ENCODE measurements around the gene DFFB. TPM values are rescaled to one million over a fixed set of nuclear protein-coding genes. Genes with fewer than 3 reads are reported as not detected.

The DFFB gene
- total and polyA plus RNA-seq, 10 donors: 6.3 to 13.8 (median 10.3) TPM

DNA sequence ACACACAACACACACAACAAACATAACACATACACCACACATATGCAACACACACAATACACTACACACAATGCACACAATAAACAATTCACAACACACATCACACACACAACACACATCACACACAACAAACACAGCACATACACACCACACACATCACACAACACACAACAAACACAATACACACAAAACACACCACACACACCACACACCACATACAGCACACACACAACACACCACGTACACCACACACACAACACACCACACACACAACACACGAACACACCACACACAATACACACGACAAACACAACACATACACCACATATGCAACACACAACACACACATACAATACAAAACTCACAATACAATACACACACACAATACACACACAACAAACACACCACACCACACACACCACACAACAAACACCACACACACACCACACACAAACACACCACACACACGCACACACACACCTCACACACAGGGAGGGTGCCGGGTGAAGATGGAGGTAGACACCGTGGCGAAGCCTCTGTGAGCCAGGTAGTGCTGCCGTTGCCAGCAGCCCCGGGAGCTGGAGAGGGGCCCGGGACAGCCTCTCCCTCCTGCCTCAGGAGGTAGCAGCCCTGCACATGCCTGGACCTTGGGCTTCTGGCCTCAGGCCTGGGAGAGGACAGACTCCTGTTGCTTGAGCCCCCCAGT, 73.2 kb downstream of the DFFB start:
- Histone ChIP-seq H3K4me3 (no peak overlapping the region), H3K4me1 (no peaks in the 10 kb centered on the region), H3K36me3 (no peaks in the 10 kb centered on the region), H3K9me3 (peaks cover 0 to 5% (median 0%) of the 10 kb centered on the region in 8 donors), H3K27ac (no peak overlapping the region), H3K27me3 (replicated peaks in 1 of 7) (peaks cover 0 to 51% (median 4%) of the 10 kb centered on the region in 7 donors)
- DNase-seq: no peak
- intact Hi-C loops (cut with DNase I; ENCODE audit: low total_unique reads): no loop called here
- TF ChIP-seq, protein P1, sequence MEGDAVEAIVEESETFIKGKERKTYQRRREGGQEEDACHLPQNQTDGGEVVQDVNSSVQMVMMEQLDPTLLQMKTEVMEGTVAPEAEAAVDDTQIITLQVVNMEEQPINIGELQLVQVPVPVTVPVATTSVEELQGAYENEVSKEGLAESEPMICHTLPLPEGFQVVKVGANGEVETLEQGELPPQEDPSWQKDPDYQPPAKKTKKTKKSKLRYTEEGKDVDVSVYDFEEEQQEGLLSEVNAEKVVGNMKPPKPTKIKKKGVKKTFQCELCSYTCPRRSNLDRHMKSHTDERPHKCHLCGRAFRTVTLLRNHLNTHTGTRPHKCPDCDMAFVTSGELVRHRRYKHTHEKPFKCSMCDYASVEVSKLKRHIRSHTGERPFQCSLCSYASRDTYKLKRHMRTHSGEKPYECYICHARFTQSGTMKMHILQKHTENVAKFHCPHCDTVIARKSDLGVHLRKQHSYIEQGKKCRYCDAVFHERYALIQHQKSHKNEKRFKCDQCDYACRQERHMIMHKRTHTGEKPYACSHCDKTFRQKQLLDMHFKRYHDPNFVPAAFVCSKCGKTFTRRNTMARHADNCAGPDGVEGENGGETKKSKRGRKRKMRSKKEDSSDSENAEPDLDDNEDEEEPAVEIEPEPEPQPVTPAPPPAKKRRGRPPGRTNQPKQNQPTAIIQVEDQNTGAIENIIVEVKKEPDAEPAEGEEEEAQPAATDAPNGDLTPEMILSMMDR (IDR thresholded peaks at IDR 0.05 in 8 of 11, conservative IDR thresholded peaks at IDR 0.05 in 3 of 11): no peak
- no peak for TF ChIP-seq POLR2AphosphoS5 (IDR thresholded peaks at IDR 0.05)
- no peak for TF ChIP-seq POLR2A (IDR thresholded peaks at IDR 0.05)
- 80 to 90% (median 83%) methylated on average over 9 to 10 of the region's 10 CpGs for WGBS, 5 donors

DNA sequence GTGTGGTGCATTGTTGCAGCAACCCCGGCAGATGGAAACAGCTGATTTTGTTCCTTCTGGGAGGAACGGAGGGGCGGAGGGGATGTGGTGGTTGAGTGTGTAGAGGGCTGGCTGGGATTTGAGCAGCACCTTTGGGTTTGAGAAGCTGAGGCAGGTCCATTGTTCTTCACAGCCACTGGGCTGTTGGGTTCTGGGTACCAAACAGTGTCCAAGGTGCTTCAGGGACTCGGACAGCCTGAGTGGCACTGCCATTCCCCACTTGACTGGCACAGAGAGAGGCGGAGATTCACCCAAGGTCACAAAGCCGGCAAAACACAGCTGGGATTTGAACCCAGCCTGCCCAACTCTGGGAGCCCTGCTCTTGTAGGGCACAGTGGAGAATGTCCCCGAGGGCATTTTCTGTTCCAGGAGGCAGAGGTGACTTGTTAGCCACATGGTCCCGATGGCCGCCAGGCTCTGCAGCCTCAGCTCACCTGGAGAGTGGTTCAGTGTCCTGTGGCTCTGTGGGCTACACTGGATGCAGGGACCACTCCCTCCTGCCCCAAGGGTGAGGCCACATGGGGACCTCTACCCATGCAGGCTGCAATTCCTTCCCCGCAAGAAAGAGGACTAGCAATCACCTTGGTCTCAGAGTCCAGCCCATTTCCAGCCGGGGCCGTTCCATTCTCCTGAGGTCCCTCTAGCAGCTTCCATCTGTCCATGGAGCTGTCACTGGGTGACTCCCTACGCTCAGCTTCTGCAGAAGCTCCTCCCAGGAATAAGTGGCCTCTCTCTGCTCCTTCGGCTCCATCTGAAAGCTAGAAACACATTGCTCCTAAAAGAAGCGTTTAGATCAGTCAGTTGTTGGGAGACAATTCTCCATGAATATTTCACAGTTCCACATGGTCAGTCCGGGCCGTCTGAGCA, 74.0 kb downstream of the DFFB start:
- peaks cover 0 to 13% (median 0%) of the 10 kb centered on the region in 8 donors for H3K9me3 ChIP-seq
- TF ChIP-seq POLR2A (IDR thresholded peaks at IDR 0.05) (no peak), POLR2AphosphoS5 (IDR thresholded peaks at IDR 0.05) (no peak)
- TF ChIP-seq, protein P1 (IDR thresholded peaks at IDR 0.05 in 8 of 11, conservative IDR thresholded peaks at IDR 0.05 in 3 of 11): no peak
- 70 to 81% (median 73%) methylated on average over 14 to 17 of the region's 17 CpGs for WGBS, 5 donors
- H3K27me3 ChIP-seq (replicated peaks in 1 of 7): peaks cover 0 to 47% (median under 1%) of the 10 kb centered on the region in 7 donors
- no peaks in the 10 kb centered on the region for H3K4me1 ChIP-seq
- DNase-seq: no peak
- no peak overlapping the region for H3K4me3 ChIP-seq
- intact Hi-C loops (cut with DNase I; ENCODE audit: low total_unique reads): no loop called here
- H3K27ac ChIP-seq: no peak overlapping the region
- no peaks in the 10 kb centered on the region for H3K36me3 ChIP-seq

DNA sequence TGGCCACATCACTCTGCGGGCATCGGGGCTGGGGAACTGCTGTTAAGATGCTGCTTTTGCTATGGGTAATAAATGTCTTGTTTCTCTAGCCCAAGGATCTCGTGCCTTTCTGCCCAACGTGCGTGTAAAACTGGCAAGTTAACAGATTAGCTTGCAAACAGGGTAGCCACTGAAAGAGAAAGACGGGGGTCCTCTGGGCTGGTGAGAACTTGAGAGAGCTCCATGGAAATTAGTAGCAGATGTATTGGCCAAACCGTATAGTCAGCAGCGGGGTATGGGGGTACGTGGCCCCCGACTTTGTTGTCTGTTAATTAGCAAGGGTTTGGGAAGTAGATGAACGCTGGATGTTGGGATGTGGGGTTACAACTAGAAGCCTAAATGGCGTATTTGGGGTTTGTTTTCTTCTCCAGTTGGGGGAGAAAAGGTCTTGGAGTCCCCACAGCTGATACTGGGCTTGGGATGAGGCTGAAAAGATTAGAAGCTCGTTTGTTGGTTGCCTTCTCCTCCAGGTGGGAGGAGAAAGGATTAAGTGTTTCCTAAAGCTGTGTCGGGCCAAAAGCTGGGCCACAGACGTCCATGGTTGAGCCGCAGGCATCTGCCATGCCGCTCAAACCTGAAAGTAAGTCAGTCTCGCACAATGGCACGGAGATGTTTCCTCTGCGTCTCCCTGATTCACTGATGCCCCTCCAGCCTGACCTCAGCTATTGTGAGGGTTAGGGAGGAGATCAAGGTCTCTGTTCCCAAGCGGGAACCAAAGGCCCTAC, 75.1 kb downstream of the DFFB start:
- 66 to 80% (median 77%) methylated on average over 21 of the region's 21 CpGs for WGBS, 5 donors
- no peak overlapping the region for H3K27ac ChIP-seq
- H3K9me3 ChIP-seq: peaks cover 0 to 23% (median 9%) of the 10 kb centered on the region in 8 donors
- no peak overlapping the region for H3K4me3 ChIP-seq
- peaks cover 0 to 45% (median 0%) of the 10 kb centered on the region in 7 donors for H3K27me3 ChIP-seq (replicated peaks in 1 of 7)
- DNase-seq: peak; percentile 50
- intact Hi-C loops (cut with DNase I; ENCODE audit: low total_unique reads): no loop called here
- no peaks in the 10 kb centered on the region for H3K36me3 ChIP-seq
- no peaks in the 10 kb centered on the region for H3K4me1 ChIP-seq
- no peak for TF ChIP-seq POLR2AphosphoS5 (IDR thresholded peaks at IDR 0.05)
- TF ChIP-seq, protein P1 (IDR thresholded peaks at IDR 0.05 in 8 of 11, conservative IDR thresholded peaks at IDR 0.05 in 3 of 11): no peak
- no peak for TF ChIP-seq POLR2A (IDR thresholded peaks at IDR 0.05)

Other genes with a start within 250 kb of the DFFB start
- 10 to 100 TPM in 6 of 7 donors, 1 to 10 TPM in 1; 8.7 to 39.5 (median 27.1) TPM for gene MEGF6, start 246.0 kb upstream of the DFFB start, total RNA-seq
- gene MEGF6, start 246.0 kb upstream of the DFFB start, polyA plus RNA-seq: 10 to 100 TPM in 2 of 3 donors, 1 to 10 TPM in 1; 8.8 to 16.5 (median 10.0) TPM
- 10 to 100 TPM; 23.7 to 45.9 (median 32.5) TPM for gene TPRG1L, start 232.5 kb upstream of the DFFB start, total RNA-seq
- 10 to 100 TPM; 19.9 to 35.7 (median 20.9) TPM for gene TPRG1L, start 232.5 kb upstream of the DFFB start, polyA plus RNA-seq
- 10 to 100 TPM; 21.0 to 28.0 (median 26.4) TPM for gene WRAP73, start 207.4 kb upstream of the DFFB start, total RNA-seq
- gene WRAP73, start 207.4 kb upstream of the DFFB start, polyA plus RNA-seq: 10 to 100 TPM; 20.1 to 28.3 (median 24.2) TPM
- 1 to 10 TPM in 5 of 7 donors, under 1 TPM in 2; 0.63 to 4.3 (median 1.6) TPM for gene TP73, start 205.0 kb upstream of the DFFB start, total RNA-seq
- gene TP73, start 205.0 kb upstream of the DFFB start, polyA plus RNA-seq: under 1 TPM; 0.11 to 0.48 (median 0.21) TPM
- gene CCDC27, start 105.0 kb upstream of the DFFB start, total RNA-seq: not detected
- not detected for gene CCDC27, start 105.0 kb upstream of the DFFB start, polyA plus RNA-seq
- gene SMIM1, start 84.7 kb upstream of the DFFB start, total RNA-seq: 10 to 100 TPM in 2 of 7 donors, 1 to 10 TPM in 4, not detected in 1; 3.5 to 12.7 (median 5.1) TPM
- 1 to 10 TPM; 2.0 to 4.7 (median 4.0) TPM for gene SMIM1, start 84.7 kb upstream of the DFFB start, polyA plus RNA-seq
- 10 to 100 TPM; 24.1 to 39.0 (median 28.3) TPM for gene LRRC47, start 61.0 kb upstream of the DFFB start, total RNA-seq
- gene LRRC47, start 61.0 kb upstream of the DFFB start, polyA plus RNA-seq: 10 to 100 TPM; 12.5 to 21.4 (median 18.1) TPM
- 10 to 100 TPM; 26.4 to 49.4 (median 42.0) TPM for gene CEP104, start 265 bp upstream of the DFFB start, total RNA-seq
- 1 to 10 TPM; 4.5 to 8.4 (median 5.3) TPM for gene CEP104, start 265 bp upstream of the DFFB start, polyA plus RNA-seq
- gene C1orf174, start 42.8 kb downstream of the DFFB start, total RNA-seq: 10 to 100 TPM; 19.7 to 34.5 (median 23.7) TPM
- gene C1orf174, start 42.8 kb downstream of the DFFB start, polyA plus RNA-seq: 10 to 100 TPM; 14.9 to 24.2 (median 15.8) TPM